Peyer's patch (tissue), 4 donors: ENCODE results near the gene KCNS3.

Source experiments
- POLR2A ChIP-seq, 2 donors: fragments of 450-650 bp; IDR thresholded peaks; one replicate each; pipeline ENCODE4 v1.5.1; 2017; ENCODE audit warnings: antibody characterized with exemption in 2 of 2, mild to moderate bottlenecking in 2 of 2, moderate library complexity in 2 of 2
- TF ChIP-seq, protein P1 (sequence below), 6 experiments: fragments of 450-650 bp in 4 of 6; fragments of 200-600 bp in 2 of 6; sonication (generic) in 1 of 6; IDR thresholded peaks; one replicate each; pipeline ENCODE4 v1.5.1; 2017 to 2019; ENCODE audit warnings: antibody characterized with exemption in 6 of 6, mild to moderate bottlenecking in 3 of 6, moderate library complexity in 1 of 6

DNA sequence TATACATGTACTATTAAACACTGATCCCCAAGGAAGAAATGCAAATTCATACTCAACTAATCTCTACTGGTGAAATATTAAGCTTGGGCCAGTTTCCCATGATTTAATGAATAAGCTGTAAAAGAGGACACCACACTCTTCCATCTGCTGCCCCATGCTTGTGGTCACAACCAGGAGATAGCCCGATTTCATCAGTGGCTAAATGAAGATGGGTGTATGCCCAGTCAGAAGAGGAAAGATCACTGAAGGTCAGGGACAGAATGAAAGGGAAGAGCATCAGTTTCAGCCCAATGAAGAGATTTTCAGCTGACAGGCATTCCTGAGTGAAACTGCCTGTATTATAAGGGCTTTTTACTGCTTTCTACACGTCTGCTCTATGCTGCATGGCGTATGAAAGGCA lies 103.5 kb downstream of the KCNS3 start:
- TF ChIP-seq, protein P1, sequence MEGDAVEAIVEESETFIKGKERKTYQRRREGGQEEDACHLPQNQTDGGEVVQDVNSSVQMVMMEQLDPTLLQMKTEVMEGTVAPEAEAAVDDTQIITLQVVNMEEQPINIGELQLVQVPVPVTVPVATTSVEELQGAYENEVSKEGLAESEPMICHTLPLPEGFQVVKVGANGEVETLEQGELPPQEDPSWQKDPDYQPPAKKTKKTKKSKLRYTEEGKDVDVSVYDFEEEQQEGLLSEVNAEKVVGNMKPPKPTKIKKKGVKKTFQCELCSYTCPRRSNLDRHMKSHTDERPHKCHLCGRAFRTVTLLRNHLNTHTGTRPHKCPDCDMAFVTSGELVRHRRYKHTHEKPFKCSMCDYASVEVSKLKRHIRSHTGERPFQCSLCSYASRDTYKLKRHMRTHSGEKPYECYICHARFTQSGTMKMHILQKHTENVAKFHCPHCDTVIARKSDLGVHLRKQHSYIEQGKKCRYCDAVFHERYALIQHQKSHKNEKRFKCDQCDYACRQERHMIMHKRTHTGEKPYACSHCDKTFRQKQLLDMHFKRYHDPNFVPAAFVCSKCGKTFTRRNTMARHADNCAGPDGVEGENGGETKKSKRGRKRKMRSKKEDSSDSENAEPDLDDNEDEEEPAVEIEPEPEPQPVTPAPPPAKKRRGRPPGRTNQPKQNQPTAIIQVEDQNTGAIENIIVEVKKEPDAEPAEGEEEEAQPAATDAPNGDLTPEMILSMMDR (IDR thresholded peaks at IDR 0.05), result no peak
- TF ChIP-seq POLR2A (IDR thresholded peaks at IDR 0.05), result no peak
